GM18909 (cell line): Measurements from ENCODE around the gene MAPKAP1.

Source experiments
- ATAC-seq: cut with Tn5 transposase; IDR thresholded peaks from one replicate; pipeline ENCODE4 v1.9.1; 2021; ENCODE audit warnings: mild to moderate bottlenecking; ENCODE audit not compliant: unreplicated experiment, poor library complexity

The MAPKAP1 gene

DNA sequence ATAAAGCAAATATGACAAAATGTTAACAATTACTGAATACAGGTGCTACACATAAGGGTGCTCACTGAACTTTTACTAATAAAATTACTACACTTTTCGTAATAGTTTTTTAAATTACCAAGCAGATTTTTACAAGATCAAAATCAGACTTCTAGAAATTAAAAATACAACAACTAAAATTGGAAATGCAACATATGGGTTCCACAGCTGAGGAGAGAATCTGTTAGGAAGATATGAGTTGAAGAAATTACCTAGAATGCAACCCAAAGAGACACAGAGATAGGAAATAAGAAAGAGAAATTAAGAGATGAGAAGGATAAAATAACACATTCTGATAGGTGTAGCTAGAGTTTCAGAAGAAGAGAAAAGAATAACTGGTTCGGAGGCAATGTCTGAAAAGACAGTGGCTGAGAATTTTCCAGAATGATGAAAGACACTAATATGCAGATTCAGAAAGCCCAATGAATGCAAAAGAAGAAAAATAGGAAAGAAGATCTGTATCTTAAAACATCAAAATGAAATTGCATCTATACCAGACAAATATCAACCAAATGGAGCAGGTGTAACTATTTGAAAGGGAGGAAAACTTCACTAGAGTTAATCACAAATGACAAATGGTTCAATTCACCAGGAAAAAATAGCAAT, 95.8 kb downstream of the MAPKAP1 start:
- no peak for ATAC-seq

- ATAC-seq: no peak
These were observed 97.3 kb downstream of the MAPKAP1 start for GRCh38 chr9:125609744-125610143.

DNA sequence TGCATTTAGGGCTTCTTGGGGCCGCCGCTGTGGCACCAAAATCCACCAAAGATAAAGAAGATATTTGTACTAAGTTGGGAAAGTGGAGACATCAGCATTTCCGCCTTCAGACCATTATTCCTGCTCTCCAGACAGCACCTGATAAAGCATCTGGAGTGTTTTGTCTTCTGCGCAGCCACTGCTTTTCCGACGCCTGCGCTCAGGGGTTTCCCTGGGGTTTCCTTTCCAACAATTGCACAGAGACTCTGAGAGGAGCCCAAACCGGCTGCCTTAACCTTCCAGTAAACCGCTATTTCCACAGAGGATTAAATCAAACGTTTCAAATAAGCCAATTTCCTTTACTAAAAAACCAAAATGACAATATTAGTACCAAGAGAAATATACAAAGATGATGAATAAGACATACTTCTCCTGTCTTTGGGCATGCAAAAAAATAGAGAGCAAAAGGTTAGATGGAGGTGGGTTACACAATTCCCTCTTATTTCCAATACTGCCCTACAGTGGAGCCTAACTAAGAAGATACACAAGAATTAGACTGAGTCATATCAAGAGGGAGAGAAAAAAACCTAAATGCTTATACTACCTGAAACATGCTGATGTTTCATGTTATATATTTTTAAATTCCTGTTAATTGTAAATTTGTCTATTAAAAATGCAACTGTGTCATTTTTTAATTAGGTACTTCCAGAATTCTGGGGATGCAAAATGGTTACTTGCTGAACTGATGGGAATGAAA, 98.4 kb downstream of the MAPKAP1 start:
- ATAC-seq: no peak

GRCh38 chr9:125604196-125604595, 102.8 kb downstream of the MAPKAP1 start:
- ATAC-seq: no peak

DNA sequence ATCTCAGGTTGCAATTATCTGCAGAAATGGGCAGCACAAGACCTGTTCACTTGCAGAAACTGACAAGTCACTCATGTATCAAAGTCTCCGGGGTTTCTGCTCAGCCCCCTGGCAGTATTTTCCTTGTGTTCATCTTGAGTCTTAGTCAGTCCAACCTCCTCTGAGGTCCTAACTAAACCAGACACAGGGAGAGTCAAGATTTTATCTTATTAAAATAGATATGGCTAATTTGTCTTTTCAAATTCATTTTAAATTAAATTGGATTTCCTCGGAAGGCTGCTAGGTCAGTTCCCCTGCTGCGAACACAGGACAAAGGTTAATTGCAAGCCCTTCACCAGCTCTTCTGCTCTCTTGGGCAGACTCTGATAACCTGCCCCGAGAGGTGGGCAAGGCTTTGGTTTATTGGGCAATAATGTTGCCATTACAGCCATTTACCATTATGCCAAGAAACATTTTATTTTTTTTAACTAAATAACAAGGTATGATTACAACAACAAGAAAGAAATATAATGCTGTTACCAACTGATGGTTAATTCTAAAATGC, 103.5 kb downstream of the MAPKAP1 start:
- no peak for ATAC-seq

- no peak for ATAC-seq
These were observed 105.0 kb downstream of the MAPKAP1 start for GRCh38 chr9:125601961-125602360.

- no peak for ATAC-seq
These were observed 106.8 kb downstream of the MAPKAP1 start for GRCh38 chr9:125600194-125600593.

GRCh38 chr9:125594223-125594610, 112.8 kb downstream of the MAPKAP1 start:
- ATAC-seq: no peak

DNA sequence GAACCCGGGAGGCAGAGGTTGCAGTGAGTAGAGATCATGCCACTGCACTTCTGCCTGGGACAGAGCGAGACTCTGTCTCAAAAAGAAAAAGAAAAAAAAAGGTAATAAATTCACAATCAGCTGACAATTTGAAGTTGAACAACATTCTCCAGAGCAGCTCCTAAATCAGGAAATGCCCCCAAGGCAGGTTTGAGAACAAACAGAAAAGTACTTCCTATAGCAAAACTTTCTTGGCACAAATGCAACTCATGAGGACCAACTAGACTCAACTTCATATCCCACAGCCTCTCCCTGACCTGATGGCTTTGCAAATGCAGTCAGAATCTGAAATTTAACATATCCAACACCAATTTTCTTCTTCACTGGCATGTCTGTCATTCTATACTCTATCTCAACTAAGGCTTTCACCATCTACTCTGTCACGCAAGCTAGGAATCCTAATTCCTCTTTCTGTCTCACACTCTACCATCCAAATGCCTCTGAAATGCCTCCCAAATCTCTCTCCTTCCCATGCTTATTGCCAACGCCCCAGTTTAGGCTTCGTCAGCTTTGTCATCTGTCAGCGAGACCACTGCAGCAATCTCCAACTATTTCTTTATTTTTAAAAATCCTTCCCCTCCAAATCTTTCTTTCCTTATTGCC, 113.3 kb downstream of the MAPKAP1 start:
- no peak for ATAC-seq

GRCh38 chr9:125591888-125592287, 115.1 kb downstream of the MAPKAP1 start:
- no peak for ATAC-seq

GRCh38 chr9:125591245-125591644, 115.8 kb downstream of the MAPKAP1 start:
- ATAC-seq: no peak

DNA sequence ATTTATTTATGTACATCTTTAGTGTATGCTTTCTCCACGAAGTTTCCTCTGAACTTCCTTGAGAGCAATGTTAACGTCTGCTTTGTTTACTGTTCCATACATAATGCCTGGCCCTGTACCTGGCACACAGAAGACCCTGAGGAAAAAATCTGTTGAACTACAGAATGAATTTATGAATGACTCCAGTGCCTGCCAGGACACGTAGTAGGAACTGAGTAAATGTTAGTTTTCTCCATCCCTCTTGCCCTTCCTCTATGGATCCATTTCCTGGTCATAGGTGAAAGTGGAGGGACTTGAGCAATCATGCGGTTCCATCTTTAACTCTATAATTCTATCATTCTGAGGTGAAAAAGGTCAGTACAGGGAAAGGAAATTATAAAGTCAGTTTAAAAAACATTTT, 117.7 kb downstream of the MAPKAP1 start:
- ATAC-seq: no peak

DNA sequence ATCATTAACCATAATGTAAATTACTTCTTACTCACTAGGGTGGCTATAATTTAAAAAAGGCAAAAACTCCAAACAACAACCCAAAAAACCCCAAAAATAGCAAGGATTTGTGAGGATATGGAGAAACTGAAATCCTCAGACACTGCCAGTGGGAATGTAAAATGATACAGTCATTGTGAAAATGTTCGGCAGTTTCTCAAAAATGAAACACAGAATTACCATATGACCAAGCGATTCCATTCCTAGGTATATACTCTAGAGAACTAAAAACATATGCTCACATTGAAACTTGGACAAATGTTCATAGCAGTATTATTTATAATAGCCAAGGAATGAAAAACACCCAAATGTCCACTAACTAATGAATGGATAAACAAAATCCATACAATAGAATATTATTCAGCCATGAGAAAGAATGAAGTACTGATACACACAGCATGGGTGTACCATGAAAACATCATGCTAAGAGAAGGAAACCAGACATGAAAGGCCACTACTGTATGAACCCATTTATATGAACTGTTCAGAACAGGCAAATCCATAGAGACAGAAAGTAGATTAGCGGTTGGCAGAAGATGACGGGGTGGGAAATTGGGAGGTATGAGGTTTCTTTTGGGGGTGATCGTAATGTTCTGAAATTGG, 119.1 kb downstream of the MAPKAP1 start:
- ATAC-seq: no peak

GRCh38 chr9:125586172-125586511, 120.9 kb downstream of the MAPKAP1 start:
- ATAC-seq: no peak

- ATAC-seq: no peak
These were observed 121.4 kb downstream of the MAPKAP1 start for GRCh38 chr9:125585503-125586171.

- no peak for ATAC-seq
These were observed 126.2 kb downstream of the MAPKAP1 start for GRCh38 chr9:125580701-125581286.

DNA sequence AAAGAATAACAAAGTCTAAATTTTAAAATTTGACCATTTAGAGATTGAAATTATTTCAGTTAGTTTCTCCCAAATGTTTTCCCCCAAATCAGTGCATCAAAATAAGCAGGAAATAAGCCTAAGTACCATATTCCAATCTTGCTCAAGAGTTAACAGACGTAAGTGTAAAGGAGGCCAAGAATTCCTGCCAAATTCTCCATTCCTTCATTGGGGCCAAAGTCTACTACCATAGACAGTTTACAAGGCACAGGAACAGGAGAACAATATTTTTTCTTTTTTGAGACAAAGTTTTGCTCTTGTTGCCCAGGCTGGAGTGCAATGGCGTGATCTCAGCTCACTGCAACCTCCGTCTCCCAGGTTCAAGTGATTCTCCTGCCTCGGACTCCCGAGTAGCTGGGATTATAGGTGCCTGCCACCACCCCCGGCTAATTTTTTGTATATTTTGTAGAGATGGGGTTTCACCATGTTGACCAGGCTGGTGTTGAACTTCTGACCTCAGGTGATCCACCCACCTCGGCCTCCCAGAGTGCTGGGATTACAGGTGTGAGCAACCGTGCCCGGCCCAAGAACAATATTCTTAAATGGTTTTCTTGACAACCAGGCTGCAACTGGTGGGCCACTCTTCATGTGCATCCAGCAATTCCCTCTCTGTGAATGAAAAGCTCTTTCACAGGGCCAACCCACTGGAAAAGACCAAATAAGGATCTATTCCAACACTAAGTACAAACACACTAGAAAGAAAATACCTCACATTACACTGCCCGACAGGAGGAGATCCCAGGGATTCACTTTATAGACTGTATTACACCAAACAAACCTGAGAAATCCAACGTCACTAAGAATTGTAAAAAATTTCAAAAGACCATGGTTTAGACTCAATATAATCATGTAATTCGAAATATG, 127.7 kb downstream of the MAPKAP1 start:
- ATAC-seq: no peak

DNA sequence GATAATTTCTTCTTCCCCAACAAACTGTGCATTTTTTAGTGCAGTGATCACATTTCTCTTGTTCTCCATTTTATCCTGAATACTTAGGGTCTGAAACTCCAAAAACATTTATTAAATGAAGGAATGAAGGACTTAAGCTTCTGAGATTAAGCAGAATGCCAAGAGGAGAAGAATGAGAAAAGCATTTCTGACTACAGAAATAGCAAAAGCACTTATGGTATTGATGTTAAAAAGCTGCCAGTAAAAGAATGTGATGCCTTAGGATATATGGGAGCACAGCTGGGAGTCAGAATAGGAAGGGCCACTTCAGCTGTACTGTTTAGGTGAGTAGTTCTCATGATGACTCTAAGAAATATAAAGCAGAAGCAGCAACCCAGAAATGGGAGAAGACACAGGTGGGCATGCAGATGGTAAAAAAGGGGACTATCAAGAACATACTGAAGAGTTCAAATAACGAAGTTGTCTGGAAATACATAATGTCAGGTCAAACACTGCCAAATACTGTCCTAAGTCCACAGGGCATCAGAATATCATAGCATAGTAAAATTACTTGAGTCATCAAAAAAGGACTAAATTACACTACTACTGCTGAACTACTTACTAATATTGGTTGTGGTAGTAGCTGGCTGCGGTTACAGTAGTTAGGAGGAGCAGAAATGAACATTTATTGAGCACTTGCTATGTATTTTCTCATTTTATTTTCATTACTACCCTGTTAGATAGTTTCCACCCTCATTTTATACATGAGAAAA, 132.7 kb downstream of the MAPKAP1 start:
- ATAC-seq: no peak
